Testis (tissue), 3 donors: ENCODE measurements around the gene GUCY1A1. TPM values are rescaled to one million over a fixed set of nuclear protein-coding genes. Genes with fewer than 3 reads are reported as not detected.

Experiments
- DNase-seq: peaks from one replicate; pipeline ENCODE4 v3.0.0-alpha.2; 2019
- H3K27ac ChIP-seq, 2 donors: fragments of 200-600 bp; sonication (generic); one replicate each; pipeline ENCODE4 v1.5.1; 2019
- H3K27me3 ChIP-seq: fragments of 200-600 bp; sonication (generic); one replicate; pipeline ENCODE4 v1.5.1; 2019
- H3K36me3 ChIP-seq: fragments of 200-600 bp; sonication (generic); one replicate; pipeline ENCODE4 v1.5.1; 2017; ENCODE audit warnings: low read depth; ENCODE audit errors: missing control alignments
- H3K4me1 ChIP-seq: fragments of 200-600 bp; sonication (generic); one replicate; pipeline ENCODE4 v1.5.1; 2019
- H3K4me3 ChIP-seq, 2 donors: fragments of 200-600 bp; sonication (generic); one replicate each; pipeline ENCODE4 v1.5.1; 2017 to 2019
- H3K9me3 ChIP-seq: fragments of 200-600 bp; sonication (generic); one replicate; pipeline ENCODE4 v1.5.1; 2017
- POLR2A ChIP-seq: fragments of 450-650 bp; IDR thresholded peaks from one replicate; pipeline ENCODE4 v1.6.1; 2017; ENCODE audit warnings: antibody characterized with exemption, mild to moderate bottlenecking, moderate library complexity
- WGBS, 2 donors: methylation state at CpG; one replicate each; pipeline ENCODE4 v1.1.5; 2018; 5-methylcytosine and 5-hydroxymethylcytosine counted together
- intact Hi-C: fragments of 100-400 bp; cut with DNase I; formaldehyde crosslinking; loops from one replicate; pipeline ENCODE4 v1.15.1; 2023; ENCODE audit warnings: low total_unique reads
- polyA plus RNA-seq: library from polyadenylated mRNA; stranded (reverse); fragments of 350-450 nt; fragmentation: Illumina TruSeq; extraction: RNeasy Lipid Tissue Mini Kit (QIAGEN cat#74804); gene quantifications from one replicate; pipeline ENCODE4 v1.2.3, GENCODE V29; 2014; ENCODE audit warnings: low read depth, low replicate concordance; ENCODE audit not compliant: insufficient read depth
- total RNA-seq, 2 donors: library from RNA; depleted of rRNA; stranded (reverse); fragments of >200 nt; gene quantifications; one replicate each; pipeline ENCODE4 v1.2.3, GENCODE V29; 2016
- TF ChIP-seq, protein P1 (sequence below), 3 experiments: fragments of 450-650 bp in 2 of 3; fragments of 200-600 bp in 1 of 3; sonication (generic) in 1 of 3; IDR thresholded peaks; one replicate each; pipeline ENCODE4 v1.5.1; 2016 to 2019; ENCODE audit warnings: antibody characterized with exemption in 3 of 3, mild to moderate bottlenecking in 2 of 3, moderate library complexity in 1 of 3

GUCY1A1 gene
- total and polyA plus RNA-seq, 3 donors from 2014 or later: 2.5 to 4.6 (median 4.5) TPM

DNA sequence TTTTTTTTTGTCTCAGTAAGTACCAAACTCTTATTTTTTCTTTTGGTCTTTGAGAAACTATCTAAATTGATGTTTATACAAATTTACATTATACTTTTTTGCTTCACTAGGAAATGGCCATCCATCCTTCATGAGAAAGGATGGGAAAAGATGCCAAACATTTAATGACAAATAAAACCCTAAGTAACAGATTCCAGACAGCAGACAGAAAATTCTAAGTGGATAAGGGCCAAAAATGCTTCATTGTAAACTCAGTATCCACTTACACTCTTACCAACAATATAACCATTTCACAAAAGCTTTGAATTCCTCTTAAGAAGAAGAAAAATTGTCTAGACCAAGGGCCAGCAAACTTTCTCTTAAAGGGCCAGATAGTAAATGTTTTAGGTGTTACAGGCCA, 95.7 kb downstream of the GUCY1A1 start:
- no peak for DNase-seq
- Histone ChIP-seq H3K27ac (no peak overlapping the region), H3K27me3 (no peaks in the 10 kb centered on the region), H3K4me3 (no peak overlapping the region), H3K36me3 (no peaks in the 10 kb centered on the region), H3K9me3 (no peaks in the 10 kb centered on the region), H3K4me1 (peaks cover 4% of the 10 kb centered on the region)
- TF ChIP-seq, protein P1, sequence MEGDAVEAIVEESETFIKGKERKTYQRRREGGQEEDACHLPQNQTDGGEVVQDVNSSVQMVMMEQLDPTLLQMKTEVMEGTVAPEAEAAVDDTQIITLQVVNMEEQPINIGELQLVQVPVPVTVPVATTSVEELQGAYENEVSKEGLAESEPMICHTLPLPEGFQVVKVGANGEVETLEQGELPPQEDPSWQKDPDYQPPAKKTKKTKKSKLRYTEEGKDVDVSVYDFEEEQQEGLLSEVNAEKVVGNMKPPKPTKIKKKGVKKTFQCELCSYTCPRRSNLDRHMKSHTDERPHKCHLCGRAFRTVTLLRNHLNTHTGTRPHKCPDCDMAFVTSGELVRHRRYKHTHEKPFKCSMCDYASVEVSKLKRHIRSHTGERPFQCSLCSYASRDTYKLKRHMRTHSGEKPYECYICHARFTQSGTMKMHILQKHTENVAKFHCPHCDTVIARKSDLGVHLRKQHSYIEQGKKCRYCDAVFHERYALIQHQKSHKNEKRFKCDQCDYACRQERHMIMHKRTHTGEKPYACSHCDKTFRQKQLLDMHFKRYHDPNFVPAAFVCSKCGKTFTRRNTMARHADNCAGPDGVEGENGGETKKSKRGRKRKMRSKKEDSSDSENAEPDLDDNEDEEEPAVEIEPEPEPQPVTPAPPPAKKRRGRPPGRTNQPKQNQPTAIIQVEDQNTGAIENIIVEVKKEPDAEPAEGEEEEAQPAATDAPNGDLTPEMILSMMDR (IDR thresholded peaks at IDR 0.05): no peak
- TF ChIP-seq POLR2A: no peak
- intact Hi-C loops: no loop called here

DNA sequence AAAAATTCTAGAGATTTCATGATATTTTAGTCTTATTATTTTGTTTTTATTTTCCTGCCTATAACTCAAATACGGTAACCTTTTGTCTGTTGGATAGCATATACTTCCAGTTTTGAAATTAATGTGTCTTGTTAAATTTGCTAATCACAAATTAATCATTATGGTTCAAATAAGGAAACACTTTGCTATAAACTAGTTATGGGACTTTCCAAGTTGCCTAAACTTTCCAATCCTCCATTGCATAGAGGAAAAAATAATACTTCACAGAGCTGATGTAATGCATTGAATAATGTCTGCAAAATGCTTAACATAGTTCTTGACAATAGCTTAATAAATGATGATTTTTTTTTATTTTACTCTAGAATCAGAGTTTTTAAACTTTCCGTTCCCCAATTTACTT, 96.9 kb downstream of the GUCY1A1 start:
- Histone ChIP-seq H3K36me3 (no peaks in the 10 kb centered on the region), H3K27ac (no peak overlapping the region), H3K4me1 (peaks cover 4% of the 10 kb centered on the region), H3K27me3 (no peaks in the 10 kb centered on the region), H3K9me3 (no peaks in the 10 kb centered on the region), H3K4me3 (no peak overlapping the region)
- TF ChIP-seq, protein P1 (IDR thresholded peaks at IDR 0.05): no peak
- no peak for TF ChIP-seq POLR2A
- intact Hi-C loops: no loop called here
- no peak for DNase-seq
- WGBS, 2 donors: 91 to 96% methylated on average over 2 of the region's 2 CpGs

DNA sequence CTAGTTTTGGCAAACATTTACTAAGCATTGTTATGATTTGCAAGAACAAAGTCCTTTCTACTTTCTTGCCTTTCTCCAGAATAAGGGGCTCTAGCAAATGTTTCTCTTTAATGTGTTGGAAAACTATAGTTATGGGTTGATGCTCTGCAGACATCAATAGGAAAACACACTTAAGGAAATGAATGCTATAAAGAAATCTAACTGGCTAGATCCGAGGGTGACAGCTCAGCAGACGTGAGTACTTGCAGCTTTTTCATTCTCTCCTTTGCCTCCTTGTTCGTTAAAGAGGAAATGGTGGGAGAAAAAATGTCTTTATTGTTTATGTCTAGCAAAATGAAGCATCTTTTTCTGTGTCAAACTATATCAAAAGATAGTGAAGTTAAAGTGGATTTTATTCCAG, 98.5 kb downstream of the GUCY1A1 start:
- H3K27me3 ChIP-seq: no peaks in the 10 kb centered on the region
- no peaks in the 10 kb centered on the region for H3K36me3 ChIP-seq
- 71 to 87% methylated on average over 3 of the region's 3 CpGs for WGBS, 2 donors
- H3K27ac ChIP-seq: no peak overlapping the region
- no peak for DNase-seq
- H3K9me3 ChIP-seq: no peaks in the 10 kb centered on the region
- H3K4me3 ChIP-seq: no peak overlapping the region
- intact Hi-C loops: no loop called here
- H3K4me1 ChIP-seq: no peaks in the 10 kb centered on the region
- TF ChIP-seq, protein P1 (IDR thresholded peaks at IDR 0.05): no peak

DNA sequence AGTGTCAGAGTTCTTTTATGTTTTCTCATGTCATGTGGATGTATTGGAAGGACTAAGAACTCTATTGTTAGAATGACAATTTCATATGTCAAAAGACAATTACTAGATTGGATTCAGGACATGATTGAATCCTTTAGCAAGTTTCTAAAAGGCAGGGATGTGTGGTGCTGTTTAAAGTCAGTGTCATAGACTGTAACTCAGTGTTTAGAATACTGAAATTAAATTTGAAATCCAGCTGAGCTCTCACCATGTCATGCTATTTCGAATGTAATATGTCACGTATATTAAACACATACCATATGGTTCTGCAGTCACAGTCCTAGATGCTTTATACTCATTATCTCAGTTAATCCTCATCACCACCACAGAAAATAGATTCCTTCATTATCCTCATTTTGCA, 100.0 kb downstream of the GUCY1A1 start:
- no peaks in the 10 kb centered on the region for H3K9me3 ChIP-seq
- H3K4me1 ChIP-seq: no peaks in the 10 kb centered on the region
- H3K27ac ChIP-seq: no peak overlapping the region
- no peaks in the 10 kb centered on the region for H3K36me3 ChIP-seq
- 73 to 82% methylated on average over 2 of the region's 2 CpGs for WGBS, 2 donors
- intact Hi-C loops: no loop called here
- DNase-seq: no peak
- no peaks in the 10 kb centered on the region for H3K27me3 ChIP-seq
- TF ChIP-seq, protein P1 (IDR thresholded peaks at IDR 0.05): no peak
- TF ChIP-seq POLR2A: no peak
- H3K4me3 ChIP-seq: no peak overlapping the region

DNA sequence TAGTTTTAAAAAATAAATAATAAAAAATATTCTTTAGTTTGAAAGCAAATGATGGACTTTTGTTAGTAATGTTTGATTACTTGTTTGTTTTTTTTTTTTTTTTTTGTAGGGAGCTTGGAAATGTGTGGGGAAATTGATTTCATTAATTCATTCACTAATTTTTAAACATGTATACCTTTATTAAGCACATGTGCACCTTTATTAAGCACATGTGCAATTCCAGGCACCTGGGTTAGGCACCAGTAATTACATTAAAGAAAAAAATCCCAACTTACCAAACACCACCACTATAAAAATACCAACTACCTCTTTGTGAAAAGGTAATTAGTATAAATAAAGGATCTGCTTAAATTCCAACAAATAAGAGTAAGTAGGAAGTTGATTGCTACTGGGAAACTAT, 101.7 kb downstream of the GUCY1A1 start:
- Histone ChIP-seq H3K9me3 (no peaks in the 10 kb centered on the region), H3K27ac (no peak overlapping the region), H3K36me3 (no peaks in the 10 kb centered on the region), H3K4me1 (no peaks in the 10 kb centered on the region), H3K4me3 (no peak overlapping the region), H3K27me3 (no peaks in the 10 kb centered on the region)
- intact Hi-C loops: no loop called here
- DNase-seq: no peak
- TF ChIP-seq POLR2A: no peak
- TF ChIP-seq, protein P1 (IDR thresholded peaks at IDR 0.05): no peak
